ENCODE data around the gene SMIM38.

SMIM38 gene

GRCh38 chr11:69203381-69203780 is 47.6 kb downstream of the SMIM38 start:
- DNase-seq (ENCODE audit: low read depth) = no peak

- DNase-seq (ENCODE audit: low read depth) = no peak
Measured at GRCh38 chr11:69203901-69204245, 48.1 kb downstream of the SMIM38 start.

GRCh38 chr11:69204246-69204940 is 48.7 kb downstream of the SMIM38 start:
- DNase-seq (ENCODE audit: low read depth) = no peak

GRCh38 chr11:69204941-69205742 is 49.4 kb downstream of the SMIM38 start:
- DNase-seq (ENCODE audit: low read depth) = no peak
